ENCODE measurements around the gene OLIG2. TPM values are rescaled to one million over a fixed set of nuclear protein-coding genes. Genes with fewer than 3 reads are reported as not detected.

OLIG2 gene
- total RNA-seq, 1 donor from 2014 or later: 2.5 TPM

DNA sequence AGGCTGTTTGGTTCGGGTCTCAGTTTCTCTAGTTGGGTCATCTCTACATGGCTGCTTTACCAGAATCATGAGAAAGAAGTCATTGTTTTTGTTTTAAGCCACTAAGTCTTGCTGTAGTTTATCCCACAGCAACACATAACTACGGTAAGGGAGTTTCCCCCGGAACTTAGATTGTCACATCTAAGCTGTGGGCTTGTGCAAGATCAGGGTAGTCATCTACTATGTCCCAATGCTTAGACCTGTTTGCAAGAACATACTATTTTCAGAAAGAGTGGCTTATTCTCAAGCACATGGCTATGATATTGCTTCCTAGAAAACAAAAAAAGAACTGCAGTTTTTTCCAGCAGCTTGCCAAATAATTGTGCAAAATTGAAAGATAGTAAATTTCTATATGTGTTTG is 18.0 kb upstream of the OLIG2 start:
- Histone ChIP-seq H4K20me1 (ENCODE audit: insufficient read depth, low read length) (no peaks in the 10 kb centered on the region), H3K36me3 (ENCODE audit: insufficient read depth, low read length) (no peaks in the 10 kb centered on the region), H3K9me3 (ENCODE audit: insufficient read depth, low read depth, low read length) (peaks cover 5% of the 10 kb centered on the region), H3K79me2 (ENCODE audit: insufficient read depth, low read length) (no peaks in the 10 kb centered on the region), H3K27ac (ENCODE audit: low read depth, low read length) (no peak overlapping the region), H3K4me2 (ENCODE audit: low read length) (no peak overlapping the region), H3K27me3 (ENCODE audit: insufficient read depth, low read length) (peaks cover 17% of the 10 kb centered on the region), H2AFZ (ENCODE audit: low read depth, low read length) (no peak overlapping the region), H3K9ac (ENCODE audit: low read length) (no peak overlapping the region), H3K4me3 (ENCODE audit: insufficient read depth, low read depth, low read length) (no peak overlapping the region), H3K4me1 (ENCODE audit: insufficient read depth, low read length) (no peaks in the 10 kb centered on the region)
- no peak overlapping the region for H3K4me3 Mint-ChIP-seq (ENCODE audit: unreplicated experiment)
- H3K9me3 Mint-ChIP-seq (ENCODE audit: unreplicated experiment): peaks cover 6% of the 10 kb centered on the region
- no peak for TF ChIP-seq EZH2 (IDR thresholded peaks at IDR 0.05; ENCODE audit: insufficient read depth, low read length)
- TF ChIP-seq, protein P1, sequence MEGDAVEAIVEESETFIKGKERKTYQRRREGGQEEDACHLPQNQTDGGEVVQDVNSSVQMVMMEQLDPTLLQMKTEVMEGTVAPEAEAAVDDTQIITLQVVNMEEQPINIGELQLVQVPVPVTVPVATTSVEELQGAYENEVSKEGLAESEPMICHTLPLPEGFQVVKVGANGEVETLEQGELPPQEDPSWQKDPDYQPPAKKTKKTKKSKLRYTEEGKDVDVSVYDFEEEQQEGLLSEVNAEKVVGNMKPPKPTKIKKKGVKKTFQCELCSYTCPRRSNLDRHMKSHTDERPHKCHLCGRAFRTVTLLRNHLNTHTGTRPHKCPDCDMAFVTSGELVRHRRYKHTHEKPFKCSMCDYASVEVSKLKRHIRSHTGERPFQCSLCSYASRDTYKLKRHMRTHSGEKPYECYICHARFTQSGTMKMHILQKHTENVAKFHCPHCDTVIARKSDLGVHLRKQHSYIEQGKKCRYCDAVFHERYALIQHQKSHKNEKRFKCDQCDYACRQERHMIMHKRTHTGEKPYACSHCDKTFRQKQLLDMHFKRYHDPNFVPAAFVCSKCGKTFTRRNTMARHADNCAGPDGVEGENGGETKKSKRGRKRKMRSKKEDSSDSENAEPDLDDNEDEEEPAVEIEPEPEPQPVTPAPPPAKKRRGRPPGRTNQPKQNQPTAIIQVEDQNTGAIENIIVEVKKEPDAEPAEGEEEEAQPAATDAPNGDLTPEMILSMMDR (IDR thresholded peaks at IDR 0.05; ENCODE audit: insufficient read depth, low read depth, low read length): no peak
- DNase-seq (ENCODE audit: low read depth) (no peak), FAIRE-seq (no peak)
- H3K27me3 Mint-ChIP-seq (ENCODE audit: low read depth, unreplicated experiment): peaks cover 12% of the 10 kb centered on the region
- H3K36me3 Mint-ChIP-seq (ENCODE audit: low read depth, unreplicated experiment): no peaks in the 10 kb centered on the region
- H3K4me1 Mint-ChIP-seq (ENCODE audit: low read depth, unreplicated experiment): peaks cover 25% of the 10 kb centered on the region
- H3K27ac Mint-ChIP-seq (ENCODE audit: unreplicated experiment): no peak overlapping the region

DNA sequence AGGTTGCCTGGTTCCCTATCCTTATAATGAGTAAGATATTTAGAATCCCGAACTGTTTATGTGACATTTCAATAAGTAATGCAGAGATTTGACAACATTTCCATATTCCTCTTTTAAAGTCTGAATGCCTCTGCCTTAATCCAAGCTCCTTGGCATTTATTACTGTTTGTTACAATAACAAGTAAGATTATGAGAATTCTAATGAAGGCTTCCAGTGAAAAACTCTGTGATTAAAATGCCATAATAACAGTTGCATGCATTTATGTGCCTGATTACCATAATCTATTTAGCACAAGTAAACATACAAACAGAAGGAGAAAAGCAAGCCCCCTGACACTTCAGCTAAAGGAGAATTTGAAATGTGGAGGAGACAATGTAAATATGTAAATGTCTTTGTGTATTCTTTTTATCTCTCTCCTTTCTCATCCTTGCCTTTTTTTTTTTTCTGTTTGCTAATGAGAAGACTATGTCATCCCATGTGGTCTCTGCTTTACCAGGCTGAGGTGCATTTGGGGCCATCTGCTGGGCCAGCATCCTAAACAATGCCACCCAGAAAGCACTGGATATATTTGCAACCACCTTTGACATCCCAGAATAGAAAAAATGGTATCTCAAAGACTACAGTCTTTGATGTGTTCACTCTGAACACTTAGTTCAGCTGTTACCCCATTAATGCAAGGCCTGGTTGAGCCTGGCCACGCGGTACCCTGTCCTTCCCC is 17.2 kb upstream of the OLIG2 start:
- Mint-ChIP-seq H3K27me3 (ENCODE audit: low read depth, unreplicated experiment) (peaks cover 8% of the 10 kb centered on the region), H3K27ac (ENCODE audit: unreplicated experiment) (no peak overlapping the region), H3K4me1 (ENCODE audit: low read depth, unreplicated experiment) (peaks cover 25% of the 10 kb centered on the region), H3K9me3 (ENCODE audit: unreplicated experiment) (peaks cover 9% of the 10 kb centered on the region), H3K36me3 (ENCODE audit: low read depth, unreplicated experiment) (no peaks in the 10 kb centered on the region), H3K4me3 (ENCODE audit: unreplicated experiment) (no peak overlapping the region)
- Histone ChIP-seq H3K4me1 (ENCODE audit: insufficient read depth, low read length) (no peaks in the 10 kb centered on the region), H3K4me2 (ENCODE audit: low read length) (no peak overlapping the region), H3K4me3 (ENCODE audit: insufficient read depth, low read depth, low read length) (no peak overlapping the region), H3K27me3 (ENCODE audit: insufficient read depth, low read length) (peaks cover 19% of the 10 kb centered on the region), H4K20me1 (ENCODE audit: insufficient read depth, low read length) (no peaks in the 10 kb centered on the region), H3K9me3 (ENCODE audit: insufficient read depth, low read depth, low read length) (peaks cover 6% of the 10 kb centered on the region), H3K27ac (ENCODE audit: low read depth, low read length) (no peak overlapping the region), H3K36me3 (ENCODE audit: insufficient read depth, low read length) (no peaks in the 10 kb centered on the region), H2AFZ (ENCODE audit: low read depth, low read length) (no peak overlapping the region), H3K79me2 (ENCODE audit: insufficient read depth, low read length) (no peaks in the 10 kb centered on the region), H3K9ac (ENCODE audit: low read length) (no peak overlapping the region)
- DNase-seq (ENCODE audit: low read depth) (no peak), FAIRE-seq (no peak)
- no peak for TF ChIP-seq EZH2 (IDR thresholded peaks at IDR 0.05; ENCODE audit: insufficient read depth, low read length)
- TF ChIP-seq, protein P1 (IDR thresholded peaks at IDR 0.05; ENCODE audit: insufficient read depth, low read depth, low read length): no peak

DNA sequence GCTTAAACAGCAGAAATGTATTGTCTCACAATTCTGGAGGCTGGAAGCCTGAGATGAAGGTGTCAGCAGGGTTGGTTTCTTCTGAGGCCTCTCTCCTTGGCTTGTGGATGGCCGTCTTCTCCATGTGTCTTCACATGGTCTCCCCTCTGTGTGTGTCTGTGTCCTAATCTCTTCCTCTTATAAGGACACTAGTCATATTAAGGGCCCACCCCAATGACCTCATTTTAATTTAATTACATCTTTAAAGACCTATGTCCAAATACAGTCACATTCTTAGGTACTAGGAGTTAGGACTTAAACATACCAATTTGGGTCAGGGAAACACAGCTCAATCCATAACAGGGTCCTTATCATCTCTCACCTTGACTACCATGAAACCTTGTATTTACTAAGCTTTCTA is 14.8 kb upstream of the OLIG2 start:
- peaks cover 24% of the 10 kb centered on the region for H3K27me3 ChIP-seq (ENCODE audit: insufficient read depth, low read length)
- peak overlapping the region; percentile 91 for H3K27ac Mint-ChIP-seq (ENCODE audit: unreplicated experiment)
- H3K4me3 ChIP-seq (ENCODE audit: insufficient read depth, low read depth, low read length): no peak overlapping the region
- H3K79me2 ChIP-seq (ENCODE audit: insufficient read depth, low read length): no peaks in the 10 kb centered on the region
- H3K36me3 ChIP-seq (ENCODE audit: insufficient read depth, low read length): no peaks in the 10 kb centered on the region
- TF ChIP-seq, protein P1 (IDR thresholded peaks at IDR 0.05; ENCODE audit: insufficient read depth, low read depth, low read length): no peak
- TF ChIP-seq EZH2 (IDR thresholded peaks at IDR 0.05; ENCODE audit: insufficient read depth, low read length): no peak
- no peak for FAIRE-seq
- H3K9ac ChIP-seq (ENCODE audit: low read length): no peak overlapping the region
- H3K4me2 ChIP-seq (ENCODE audit: low read length): peak overlapping the region; percentile 40
- DNase-seq (ENCODE audit: low read depth): no peak
- H2AFZ ChIP-seq (ENCODE audit: low read depth, low read length): no peak overlapping the region
- H3K4me3 Mint-ChIP-seq (ENCODE audit: unreplicated experiment): peak overlapping the region; percentile 23
- peaks cover 6% of the 10 kb centered on the region for H3K9me3 ChIP-seq (ENCODE audit: insufficient read depth, low read depth, low read length)
- no peak overlapping the region for H3K27ac ChIP-seq (ENCODE audit: low read depth, low read length)
- H3K4me1 Mint-ChIP-seq (ENCODE audit: low read depth, unreplicated experiment): peaks cover 25% of the 10 kb centered on the region
- no peaks in the 10 kb centered on the region for H3K4me1 ChIP-seq (ENCODE audit: insufficient read depth, low read length)
- H3K27me3 Mint-ChIP-seq (ENCODE audit: low read depth, unreplicated experiment): peaks cover 7% of the 10 kb centered on the region
- no peaks in the 10 kb centered on the region for H3K36me3 Mint-ChIP-seq (ENCODE audit: low read depth, unreplicated experiment)
- peaks cover 9% of the 10 kb centered on the region for H3K9me3 Mint-ChIP-seq (ENCODE audit: unreplicated experiment)
- no peaks in the 10 kb centered on the region for H4K20me1 ChIP-seq (ENCODE audit: insufficient read depth, low read length)
